Left renal cortex interstitium (tissue), 4 donors: ENCODE measurements around the gene MB21D2. TPM values are rescaled to one million over a fixed set of nuclear protein-coding genes. Genes with fewer than 3 reads are reported as not detected.
"Not testable (repeated sequence)": the region's sequence is repeated elsewhere in the genome, so short reads cannot be mapped to it uniquely, and the experiment has no call there.

Source experiments
- DNase-seq, 4 donors: peaks; one replicate each; pipeline ENCODE4 v3.0.0-alpha.2; 2013; ENCODE audit warnings: low read depth in 4 of 4, low spot score in 2 of 4, missing footprints in 1 of 4
- polyA plus RNA-seq, 4 donors: library from polyadenylated mRNA; unstranded; fragments of 120-200 nt; gene quantifications; one replicate each; pipeline ENCODE4 v1.2.1, GENCODE V29; 2013; ENCODE audit not compliant: insufficient read length in 4 of 4

MB21D2 gene
- polyA plus RNA-seq, 4 donors = 14.0 to 16.5 (median 15.0) TPM

- no peak for DNase-seq
Measured at GRCh38 chr3:192817506-192817905, 100.2 kb downstream of the MB21D2 start.

GRCh38 chr3:192817053-192817452 lies 100.6 kb downstream of the MB21D2 start:
- no peak for DNase-seq

- DNase-seq = peak in 1 of 4 donors; percentile 48
Measured at GRCh38 chr3:192816351-192816750, 101.3 kb downstream of the MB21D2 start.

GRCh38 chr3:192812743-192813383 lies 104.8 kb downstream of the MB21D2 start:
- peak in 1 of 4 donors; percentile 46 for DNase-seq

- DNase-seq = no peak
Measured at GRCh38 chr3:192805711-192806110, 111.9 kb downstream of the MB21D2 start.

GRCh38 chr3:192804502-192804901 lies 113.2 kb downstream of the MB21D2 start:
- DNase-seq = no peak

- DNase-seq = no peak
Measured at GRCh38 chr3:192802957-192803899, 114.4 kb downstream of the MB21D2 start.

- DNase-seq = no peak
Measured at GRCh38 chr3:192801985-192802384, 115.7 kb downstream of the MB21D2 start.

GRCh38 chr3:192799721-192800120 lies 117.9 kb downstream of the MB21D2 start:
- DNase-seq = no peak

GRCh38 chr3:192795021-192795420 lies 122.6 kb downstream of the MB21D2 start:
- no peak for DNase-seq

- DNase-seq = no peak
Measured at GRCh38 chr3:192794216-192794615, 123.4 kb downstream of the MB21D2 start.

GRCh38 chr3:192788816-192789515 lies 128.7 kb downstream of the MB21D2 start:
- DNase-seq = not testable (repeated sequence)

- DNase-seq = no peak
Measured at GRCh38 chr3:192778508-192778907, 139.1 kb downstream of the MB21D2 start.

- DNase-seq = not testable (repeated sequence)
Measured at GRCh38 chr3:192774341-192774740, 143.3 kb downstream of the MB21D2 start.

- peak in 1 of 4 donors; percentile 13 for DNase-seq
Measured at GRCh38 chr3:192772240-192772894, 145.3 kb downstream of the MB21D2 start.

GRCh38 chr3:192758654-192759053 lies 159.0 kb downstream of the MB21D2 start:
- no peak for DNase-seq

- DNase-seq = no peak
Measured at GRCh38 chr3:192751148-192751547, 166.5 kb downstream of the MB21D2 start.

GRCh38 chr3:192750201-192750600 lies 167.5 kb downstream of the MB21D2 start:
- no peak for DNase-seq

- no peak for DNase-seq
Measured at GRCh38 chr3:192747746-192748145, 169.9 kb downstream of the MB21D2 start.

GRCh38 chr3:192747145-192747544 lies 170.5 kb downstream of the MB21D2 start:
- DNase-seq = no peak
